GM10847 (cell line): ENCODE data around the gene MORC2.
A peak's percentile ranks its signal among the peaks of the same experiment; 100 is the strongest.

ENCODE experiments used
- POLR2A ChIP-seq: IDR thresholded peaks from 2 replicates; pipeline ENCODE4 v1.6.1; 2011; ENCODE audit not compliant: insufficient read length; ENCODE audit errors: extremely low read depth

MORC2 gene

GRCh38 chr22:30968924-30969531 is 454 bp upstream of the MORC2 start, which contains the start of gene TUG1:
Gene TUG1, plus strand, starts transcription at chr22:30969265.
- TF ChIP-seq POLR2A: peak; percentile 66

- TF ChIP-seq POLR2A: no peak
These were observed 3.7 kb downstream of the MORC2 start for GRCh38 chr22:30964858-30965257.

- no peak for TF ChIP-seq POLR2A
These were observed 13.4 kb downstream of the MORC2 start for GRCh38 chr22:30955153-30955552.

- no peak for TF ChIP-seq POLR2A
These were observed 15.4 kb downstream of the MORC2 start for GRCh38 chr22:30953206-30953605.

GRCh38 chr22:30949934-30950660 is 18.5 kb downstream of the MORC2 start:
- TF ChIP-seq POLR2A: no peak

GRCh38 chr22:30948930-30949342 is 19.6 kb downstream of the MORC2 start:
- no peak for TF ChIP-seq POLR2A

GRCh38 chr22:30947816-30948454 is 20.6 kb downstream of the MORC2 start:
- TF ChIP-seq POLR2A: no peak

- TF ChIP-seq POLR2A: no peak
These were observed 21.3 kb downstream of the MORC2 start for GRCh38 chr22:30947173-30947815.

- TF ChIP-seq POLR2A: no peak
These were observed 22.2 kb downstream of the MORC2 start for GRCh38 chr22:30946354-30946753.

GRCh38 chr22:30945653-30946052 is 22.9 kb downstream of the MORC2 start:
- TF ChIP-seq POLR2A: no peak

- TF ChIP-seq POLR2A: no peak
These were observed 23.6 kb downstream of the MORC2 start for GRCh38 chr22:30944986-30945385.

- TF ChIP-seq POLR2A: no peak
These were observed 25.2 kb downstream of the MORC2 start for GRCh38 chr22:30943368-30943767.

- TF ChIP-seq POLR2A: no peak
These were observed 27.2 kb downstream of the MORC2 start for GRCh38 chr22:30941363-30941740.

GRCh38 chr22:30940685-30941362 is 27.8 kb downstream of the MORC2 start:
- no peak for TF ChIP-seq POLR2A

GRCh38 chr22:30934053-30934452 is 34.5 kb downstream of the MORC2 start:
- TF ChIP-seq POLR2A: no peak
